Stimulated activated CD8-positive, alpha-beta memory T cell treated with anti-CD3 and anti-CD28 coated beads, Interleukin-4, amount 100 ng/mL, for 4 hours (primary cell): ENCODE measurements around the gene CPB2.

ENCODE experiments used
- DNase-seq, 2 donors: peaks; one replicate each; pipeline ENCODE4 v3.0.0-alpha.2; 2020; ENCODE audit warnings: low read depth in 2 of 2, low spot score in 1 of 2

CPB2 gene

GRCh38 chr13:46006688-46007452, 98.0 kb downstream of the CPB2 start:
- no peak for DNase-seq

GRCh38 chr13:46004491-46004890, 100.3 kb downstream of the CPB2 start:
- no peak for DNase-seq
